ENCODE measurements around the gene C1GALT1.

DNA sequence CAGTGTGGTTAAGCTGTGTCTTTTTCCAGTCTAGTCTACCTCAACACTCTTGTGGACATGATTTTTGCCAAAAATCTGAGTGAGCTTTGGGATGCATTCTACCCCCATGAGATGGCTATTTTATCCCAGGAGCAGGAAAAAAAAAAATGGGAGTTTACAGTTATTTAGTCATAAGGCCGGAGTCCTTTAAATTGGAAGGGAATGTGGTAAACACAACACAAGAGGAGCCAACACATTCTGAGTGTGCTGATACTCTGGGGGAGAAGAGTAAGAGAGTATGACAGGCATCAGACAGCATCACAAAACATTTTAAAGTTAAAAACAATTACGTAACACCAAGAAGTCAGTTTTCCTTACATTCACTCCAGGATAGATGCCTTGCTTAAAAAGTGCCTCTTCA lies 46.1 kb downstream of the C1GALT1 start:
- TF ChIP-seq EP300 (IDR thresholded peaks at IDR 0.05) (no peak), POLR2A (IDR thresholded peaks at IDR 0.05) (no peak), POLR2AphosphoS5 (IDR thresholded peaks at IDR 0.05) (no peak)
- TF ChIP-seq, protein P1, sequence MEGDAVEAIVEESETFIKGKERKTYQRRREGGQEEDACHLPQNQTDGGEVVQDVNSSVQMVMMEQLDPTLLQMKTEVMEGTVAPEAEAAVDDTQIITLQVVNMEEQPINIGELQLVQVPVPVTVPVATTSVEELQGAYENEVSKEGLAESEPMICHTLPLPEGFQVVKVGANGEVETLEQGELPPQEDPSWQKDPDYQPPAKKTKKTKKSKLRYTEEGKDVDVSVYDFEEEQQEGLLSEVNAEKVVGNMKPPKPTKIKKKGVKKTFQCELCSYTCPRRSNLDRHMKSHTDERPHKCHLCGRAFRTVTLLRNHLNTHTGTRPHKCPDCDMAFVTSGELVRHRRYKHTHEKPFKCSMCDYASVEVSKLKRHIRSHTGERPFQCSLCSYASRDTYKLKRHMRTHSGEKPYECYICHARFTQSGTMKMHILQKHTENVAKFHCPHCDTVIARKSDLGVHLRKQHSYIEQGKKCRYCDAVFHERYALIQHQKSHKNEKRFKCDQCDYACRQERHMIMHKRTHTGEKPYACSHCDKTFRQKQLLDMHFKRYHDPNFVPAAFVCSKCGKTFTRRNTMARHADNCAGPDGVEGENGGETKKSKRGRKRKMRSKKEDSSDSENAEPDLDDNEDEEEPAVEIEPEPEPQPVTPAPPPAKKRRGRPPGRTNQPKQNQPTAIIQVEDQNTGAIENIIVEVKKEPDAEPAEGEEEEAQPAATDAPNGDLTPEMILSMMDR (IDR thresholded peaks at IDR 0.05) = no peak

Data from upper lobe of left lung (tissue), 4 donors.